EH (cell line): ENCODE measurements around the gene C6orf89.
A peak's percentile ranks its signal among the peaks of the same experiment; 100 is the strongest.
"Not testable (repeated sequence)": the region's sequence is repeated elsewhere in the genome, so short reads cannot be mapped to it uniquely, and the experiment has no call there.

ENCODE experiments used
- DNase-seq: peaks from one replicate; pipeline ENCODE4 v3.0.0-alpha.2; 2015; ENCODE audit warnings: low read depth

Gene C6orf89

GRCh38 chr6:36888115-36888643, 2.4 kb downstream of the C6orf89 start:
- DNase-seq = no peak

GRCh38 chr6:36888654-36889481, 3.1 kb downstream of the C6orf89 start:
- DNase-seq = no peak

- no peak for DNase-seq
These were observed 4.4 kb downstream of the C6orf89 start for GRCh38 chr6:36890112-36890663.

GRCh38 chr6:36891153-36891552, 5.4 kb downstream of the C6orf89 start:
- not testable (repeated sequence) for DNase-seq

GRCh38 chr6:36893976-36894932, 8.5 kb downstream of the C6orf89 start:
- no peak for DNase-seq

GRCh38 chr6:36897609-36898008, 11.9 kb downstream of the C6orf89 start:
- no peak for DNase-seq

GRCh38 chr6:36904114-36904513, 18.4 kb downstream of the C6orf89 start:
- DNase-seq = no peak

GRCh38 chr6:36904851-36905393, 19.2 kb downstream of the C6orf89 start:
- no peak for DNase-seq

- DNase-seq = no peak
These were observed 21.0 kb downstream of the C6orf89 start for GRCh38 chr6:36906539-36907325.

- DNase-seq = no peak
These were observed 22.0 kb downstream of the C6orf89 start for GRCh38 chr6:36907781-36908180.

- DNase-seq = no peak
These were observed 23.0 kb downstream of the C6orf89 start for GRCh38 chr6:36908747-36909146.

- peak; percentile 14 for DNase-seq
These were observed 26.3 kb downstream of the C6orf89 start for GRCh38 chr6:36912030-36912454.

- peak; percentile 95 for DNase-seq
These were observed 26.8 kb downstream of the C6orf89 start for GRCh38 chr6:36912586-36912985.

GRCh38 chr6:36913082-36913481, 27.3 kb downstream of the C6orf89 start:
- DNase-seq = no peak

- DNase-seq = peak; percentile 64
These were observed 28.6 kb downstream of the C6orf89 start for GRCh38 chr6:36914227-36914794.

- no peak for DNase-seq
These were observed 29.8 kb downstream of the C6orf89 start for GRCh38 chr6:36915599-36915998.

- peak; percentile 22 for DNase-seq
These were observed 30.4 kb downstream of the C6orf89 start for GRCh38 chr6:36916126-36916525.

GRCh38 chr6:36917541-36918193, 31.9 kb downstream of the C6orf89 start:
- peak; percentile 97 for DNase-seq

GRCh38 chr6:36920049-36920448, 34.3 kb downstream of the C6orf89 start:
- DNase-seq = no peak

- DNase-seq = peak; percentile 35
These were observed 34.8 kb downstream of the C6orf89 start for GRCh38 chr6:36920546-36920945.
